ENCODE data around the gene NECTIN2.

GRCh38 chr19:44903602-44904425 lies 57.7 kb downstream of the NECTIN2 start:
- no peak for TF ChIP-seq EZH2 (IDR thresholded peaks at IDR 0.05; ENCODE audit: insufficient read depth, poor library complexity, severe bottlenecking)
- no peak for TF ChIP-seq EZH2phosphoT487 (IDR thresholded peaks at IDR 0.05; ENCODE audit: insufficient read depth, low read depth)

All from GM23248 (cell line).